CD14-positive monocyte (primary cell): ENCODE results near the gene OPRM1. TPM values are rescaled to one million over a fixed set of nuclear protein-coding genes. Genes with fewer than 3 reads are reported as not detected.

Source experiments
- DNase-seq, 3 donors: peaks; one replicate each; pipeline ENCODE4 v3.0.0-alpha.2; 2011 to 2022
- H2AFZ ChIP-seq: 2 replicates; pipeline ENCODE4 v1.6.0; 2012; ENCODE audit warnings: mild to moderate bottlenecking, low read depth, low read length, inconsistent platforms; ENCODE audit not compliant: insufficient read depth, poor library complexity, severe bottlenecking
- H3K27ac ChIP-seq, 2 donors: 1 replicate in 1 of 2; 2 replicates in 1 of 2; pipeline ENCODE4 v1.5.1; 2012 to 2013; ENCODE audit warnings: low read length in 2 of 2, control low read depth in 1 of 2, inconsistent platforms in 1 of 2, low read depth in 1 of 2, mild to moderate bottlenecking in 1 of 2
- H3K27me3 ChIP-seq, 2 donors: one replicate each; pipeline versions ENCODE4 v1.6.0 to v1.6.1; 2011 to 2013; ENCODE audit warnings: low read length in 2 of 2; ENCODE audit not compliant: control insufficient read depth in 2 of 2, insufficient read depth in 2 of 2
- H3K36me3 ChIP-seq, 2 donors: replicated peaks in 1 of 2; 1 replicate in 1 of 2; 2 replicates in 1 of 2; pipeline versions ENCODE4 v1.5.1 to v1.6.1; 2012 to 2013; ENCODE audit warnings: low read length in 2 of 2, control low read depth in 1 of 2, inconsistent platforms in 1 of 2, mild to moderate bottlenecking in 1 of 2; ENCODE audit not compliant: insufficient read depth in 2 of 2, control insufficient read depth in 1 of 2
- H3K4me1 ChIP-seq, 2 donors: 1 replicate in 1 of 2; 2 replicates in 1 of 2; pipeline versions ENCODE4 v1.5.1 to v1.6.1; 2012 to 2013; ENCODE audit warnings: low read length in 2 of 2, control low read depth in 1 of 2, inconsistent platforms in 1 of 2, mild to moderate bottlenecking in 1 of 2, moderate library complexity in 1 of 2; ENCODE audit not compliant: insufficient read depth in 2 of 2, control insufficient read depth in 1 of 2
- H3K4me2 ChIP-seq: replicated peaks from 2 replicates; pipeline ENCODE3; 2012; ENCODE audit warnings: low read length, moderate library complexity, mild to moderate bottlenecking; ENCODE audit not compliant: poor library complexity, severe bottlenecking; ENCODE audit errors: extremely low read depth
- H3K4me3 ChIP-seq, 3 experiments: fragments of 200-600 bp in 1 of 3; sonication (generic) in 1 of 3; replicated peaks in 1 of 3; 1 replicate in 2 of 3; 2 replicates in 1 of 3; pipeline ENCODE4 v1.5.1; 2011 to 2013; ENCODE audit warnings: low read length in 3 of 3, mild to moderate bottlenecking in 3 of 3, control low read depth in 2 of 3, low read depth in 2 of 3, inconsistent platforms in 1 of 3, moderate library complexity in 1 of 3
- H3K79me2 ChIP-seq: 2 replicates; pipeline ENCODE4 v1.6.0; 2012; ENCODE audit warnings: mild to moderate bottlenecking, control low read depth, inconsistent platforms, low read length, moderate library complexity; ENCODE audit not compliant: insufficient read depth
- H3K9ac ChIP-seq: 2 replicates; pipeline ENCODE4 v1.6.0; 2017; ENCODE audit warnings: low read length, mild to moderate bottlenecking; ENCODE audit not compliant: insufficient read depth, poor library complexity, severe bottlenecking
- H3K9me3 ChIP-seq, 2 donors: replicated peaks in 1 of 2; 1 replicate in 1 of 2; 2 replicates in 1 of 2; pipeline versions ENCODE4 v1.5.1 to v1.6.1; 2012 to 2013; ENCODE audit warnings: low read length in 2 of 2, control low read depth in 1 of 2; ENCODE audit not compliant: control insufficient read depth in 1 of 2, insufficient read depth in 1 of 2
- H4K20me1 ChIP-seq: 2 replicates; pipeline ENCODE4 v1.6.0; 2012; ENCODE audit warnings: mild to moderate bottlenecking, low read length, control low read depth, moderate library complexity; ENCODE audit not compliant: insufficient read depth
- H3K27ac Mint-ChIP-seq, 7 donors: one replicate each; pipeline ENCODE4 v1.8.0; 2020; ENCODE audit warnings: mild to moderate bottlenecking in 7 of 7, mixed read lengths in 7 of 7, moderate library complexity in 6 of 7, inconsistent platforms in 2 of 7
- H3K27me3 Mint-ChIP-seq, 3 donors: one replicate each; pipeline ENCODE4 v1.8.0; 2021 to 2022; ENCODE audit warnings: low read depth in 3 of 3, mild to moderate bottlenecking in 3 of 3, mixed read lengths in 3 of 3, moderate library complexity in 3 of 3, inconsistent platforms in 1 of 3
- H3K36me3 Mint-ChIP-seq, 2 donors: one replicate each; pipeline ENCODE4 v1.8.0; 2020; ENCODE audit warnings: mixed read lengths in 2 of 2, inconsistent platforms in 1 of 2, mild to moderate bottlenecking in 1 of 2
- H3K4me1 Mint-ChIP-seq: one replicate; pipeline ENCODE4 v1.8.0; 2020; ENCODE audit warnings: mild to moderate bottlenecking, mixed read lengths
- H3K4me3 Mint-ChIP-seq, 2 donors: one replicate each; pipeline ENCODE4 v1.8.0; 2020; ENCODE audit warnings: mild to moderate bottlenecking in 2 of 2, mixed read lengths in 2 of 2, moderate library complexity in 1 of 2
- H3K9me3 Mint-ChIP-seq, 7 donors: one replicate each; pipeline ENCODE4 v1.8.0; 2020 to 2022; ENCODE audit warnings: mixed read lengths in 7 of 7, mild to moderate bottlenecking in 6 of 7, moderate library complexity in 6 of 7, inconsistent platforms in 2 of 7
- WGBS: methylation state at CpG from one replicate; pipeline ENCODE4 v1.1.5; 2013; ENCODE audit warnings: missing lambda C conversion rate; ENCODE audit not compliant: insufficient coverage; 5-methylcytosine and 5-hydroxymethylcytosine counted together
- intact Hi-C, 2 donors: fragments of 100-400 bp; cut with micrococcal nuclease; formaldehyde crosslinking; loops; one replicate each; pipeline versions ENCODE4 v1.15.0 to v1.15.1; 2023
- polyA plus RNA-seq, 3 donors: library from polyadenylated mRNA; depleted of rRNA in 1 of 3; unstranded in 2 of 3; stranded (reverse) in 1 of 3; fragments of 300-500 nt in 2 of 3; fragments of >200 nt in 1 of 3; fragmentation: Illumina TruSeq in 2 of 3; gene quantifications; 1 replicate in 2 of 3; 2 replicates in 1 of 3; pipeline ENCODE4 v1.2.3, GENCODE V29; 2012 to 2021
- TF ChIP-seq, protein P1 (sequence below): fragments of 200-600 bp; IDR thresholded peaks from one replicate; pipeline ENCODE4 v1.8.0; 2022; ENCODE audit warnings: antibody characterized with exemption, mild to moderate bottlenecking

The OPRM1 gene
- polyA plus RNA-seq, 3 donors: not detected

- WGBS: no CpG with 5 or more reads among the region's 5 CpGs
- Mint-ChIP-seq H3K27ac (no peak overlapping the region), H3K4me3 (no peak overlapping the region), H3K9me3 (peaks cover 0 to 5% (median 0%) of the 10 kb centered on the region in 7 donors), H3K4me1 (no peaks in the 10 kb centered on the region), H3K36me3 (no peaks in the 10 kb centered on the region), H3K27me3 (peaks cover 0 to 1% (median 0%) of the 10 kb centered on the region in 3 donors)
- H2AFZ ChIP-seq: no peak overlapping the region
- TF ChIP-seq, protein P1, sequence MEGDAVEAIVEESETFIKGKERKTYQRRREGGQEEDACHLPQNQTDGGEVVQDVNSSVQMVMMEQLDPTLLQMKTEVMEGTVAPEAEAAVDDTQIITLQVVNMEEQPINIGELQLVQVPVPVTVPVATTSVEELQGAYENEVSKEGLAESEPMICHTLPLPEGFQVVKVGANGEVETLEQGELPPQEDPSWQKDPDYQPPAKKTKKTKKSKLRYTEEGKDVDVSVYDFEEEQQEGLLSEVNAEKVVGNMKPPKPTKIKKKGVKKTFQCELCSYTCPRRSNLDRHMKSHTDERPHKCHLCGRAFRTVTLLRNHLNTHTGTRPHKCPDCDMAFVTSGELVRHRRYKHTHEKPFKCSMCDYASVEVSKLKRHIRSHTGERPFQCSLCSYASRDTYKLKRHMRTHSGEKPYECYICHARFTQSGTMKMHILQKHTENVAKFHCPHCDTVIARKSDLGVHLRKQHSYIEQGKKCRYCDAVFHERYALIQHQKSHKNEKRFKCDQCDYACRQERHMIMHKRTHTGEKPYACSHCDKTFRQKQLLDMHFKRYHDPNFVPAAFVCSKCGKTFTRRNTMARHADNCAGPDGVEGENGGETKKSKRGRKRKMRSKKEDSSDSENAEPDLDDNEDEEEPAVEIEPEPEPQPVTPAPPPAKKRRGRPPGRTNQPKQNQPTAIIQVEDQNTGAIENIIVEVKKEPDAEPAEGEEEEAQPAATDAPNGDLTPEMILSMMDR: no peak
- no peaks in the 10 kb centered on the region for H3K36me3 ChIP-seq
- H3K4me3 ChIP-seq: no peak overlapping the region
- no peaks in the 10 kb centered on the region for H3K9me3 ChIP-seq
- no peak overlapping the region for H3K9ac ChIP-seq
- intact Hi-C loops: no loop called here
- no peaks in the 10 kb centered on the region for H3K27me3 ChIP-seq
- no peaks in the 10 kb centered on the region for H3K4me1 ChIP-seq
- H3K4me2 ChIP-seq: no peak overlapping the region
- no peak for DNase-seq
- H3K79me2 ChIP-seq: no peaks in the 10 kb centered on the region
- H3K27ac ChIP-seq: no peak overlapping the region
- no peaks in the 10 kb centered on the region for H4K20me1 ChIP-seq
Measured at GRCh38 chr6:154092326-154092962, 53.4 kb downstream of the OPRM1 start.

- H3K27me3 ChIP-seq: no peaks in the 10 kb centered on the region
- Mint-ChIP-seq H3K27me3 (peaks cover 0 to 1% (median 0%) of the 10 kb centered on the region in 3 donors), H3K27ac (no peak overlapping the region), H3K4me1 (no peaks in the 10 kb centered on the region), H3K9me3 (peaks cover 0 to 5% (median 0%) of the 10 kb centered on the region in 7 donors), H3K36me3 (no peaks in the 10 kb centered on the region), H3K4me3 (no peak overlapping the region)
- DNase-seq: no peak
- no peaks in the 10 kb centered on the region for H3K36me3 ChIP-seq
- no peaks in the 10 kb centered on the region for H4K20me1 ChIP-seq
- no peaks in the 10 kb centered on the region for H3K9me3 ChIP-seq
- no peak overlapping the region for H2AFZ ChIP-seq
- no peak overlapping the region for H3K4me3 ChIP-seq
- no peak overlapping the region for H3K4me2 ChIP-seq
- H3K4me1 ChIP-seq: no peaks in the 10 kb centered on the region
- H3K9ac ChIP-seq: no peak overlapping the region
- no peaks in the 10 kb centered on the region for H3K79me2 ChIP-seq
- TF ChIP-seq, protein P1: no peak
- intact Hi-C loops: no loop called here
- no peak overlapping the region for H3K27ac ChIP-seq
- 60% methylated on average over 2 of the region's 8 CpGs for WGBS
Measured at GRCh38 chr6:154093231-154094044, 54.4 kb downstream of the OPRM1 start.
